Measurements from ENCODE around the gene RPS21.

- TF ChIP-seq CTCF (IDR thresholded peaks at IDR 0.05; ENCODE audit: poor library complexity, severe bottlenecking) (no peak), EZH2 (IDR thresholded peaks at IDR 0.05; ENCODE audit: borderline replicate concordance, insufficient read depth, low read length, poor library complexity, severe bottlenecking) (no peak), POLR2AphosphoS5 (IDR thresholded peaks at IDR 0.05) (no peak), TAF1 (IDR thresholded peaks at IDR 0.05; ENCODE audit: low read depth) (no peak), SMC3 (conservative IDR thresholded peaks at IDR 0.05; ENCODE audit: poor library complexity) (no peak), EP300 (conservative IDR thresholded peaks at IDR 0.05; ENCODE audit: poor library complexity, severe bottlenecking) (no peak), MXI1 (conservative IDR thresholded peaks at IDR 0.05; ENCODE audit: poor library complexity, severe bottlenecking) (no peak), REST (IDR thresholded peaks at IDR 0.05; ENCODE audit: borderline replicate concordance) (no peak), RAD21 (conservative IDR thresholded peaks at IDR 0.05) (no peak)
Measured at GRCh38 chr20:62387219-62387913, 463 bp downstream of the RPS21 start.

Measured in neural cell (in vitro differentiated cells).